ENCODE results near the gene FAM184B. TPM values are rescaled to one million over a fixed set of nuclear protein-coding genes. Genes with fewer than 3 reads are reported as not detected.

The FAM184B gene
- total and polyA plus RNA-seq, 4 experiments from 2014 or later, result not detected

GRCh38 chr4:17657849-17658248, 123.6 kb downstream of the FAM184B start:
- peaks cover 0 to 9% of the 10 kb centered on the region in 2 donors for H3K27me3 Mint-ChIP-seq
- H3K36me3 Mint-ChIP-seq, result no peaks in the 10 kb centered on the region
- H3K4me3 Mint-ChIP-seq, result no peak overlapping the region
- H3K27ac Mint-ChIP-seq, result no peak overlapping the region
- H3K9me3 Mint-ChIP-seq, result peaks cover 0 to 1% (median 0%) of the 10 kb centered on the region in 8 donors
- intact Hi-C loops (cut with micrococcal nuclease), result no loop called here
- CTCF ChIA-PET (ENCODE audit: partially characterized antibody), result interaction anchor here (1.1 kb wide), 1 partner anchor 39 kb away, joined by 3 read pairs; no protein-coding TSS in a partner anchor
- POLR2A ChIA-PET (ENCODE audit: partially characterized antibody), result no interaction called here
- Histone ChIP-seq H3K4me1 (ENCODE audit: insufficient read depth, low read length) (no peaks in the 10 kb centered on the region), H3K27ac (ENCODE audit: low read depth, low read length) (no peak overlapping the region), H3K27me3 (ENCODE audit: insufficient read depth, low read length) (no peaks in the 10 kb centered on the region), H3K36me3 (ENCODE audit: insufficient read depth, low read length) (no peaks in the 10 kb centered on the region), H3K4me3 (ENCODE audit: low read length in 2 of 2) (no peak overlapping the region), H3K9me3 (ENCODE audit: control insufficient read depth in 1 of 2, low read length in 2 of 2) (no peaks in the 10 kb centered on the region)
- H3K4me1 Mint-ChIP-seq, result no peaks in the 10 kb centered on the region
- no peak for DNase-seq

GRCh38 chr4:17657090-17657489, 124.3 kb downstream of the FAM184B start:
- Mint-ChIP-seq H3K27me3 (peaks cover 0 to 9% of the 10 kb centered on the region in 2 donors), H3K9me3 (peaks cover 0 to 1% (median 0%) of the 10 kb centered on the region in 8 donors), H3K4me3 (no peak overlapping the region), H3K4me1 (no peaks in the 10 kb centered on the region), H3K27ac (no peak overlapping the region), H3K36me3 (no peaks in the 10 kb centered on the region)
- Histone ChIP-seq H3K27me3 (ENCODE audit: insufficient read depth, low read length) (no peaks in the 10 kb centered on the region), H3K9me3 (ENCODE audit: control insufficient read depth in 1 of 2, low read length in 2 of 2) (no peaks in the 10 kb centered on the region), H3K36me3 (ENCODE audit: insufficient read depth, low read length) (no peaks in the 10 kb centered on the region), H3K27ac (ENCODE audit: low read depth, low read length) (no peak overlapping the region), H3K4me3 (ENCODE audit: low read length in 2 of 2) (no peak overlapping the region), H3K4me1 (ENCODE audit: insufficient read depth, low read length) (no peaks in the 10 kb centered on the region)
- ChIA-PET CTCF (ENCODE audit: partially characterized antibody) (interaction anchor here (1.1 kb wide), 1 partner anchor 38 kb away, joined by 3 read pairs; no protein-coding TSS in a partner anchor), POLR2A (ENCODE audit: partially characterized antibody) (no interaction called here)
- no peak for DNase-seq
- intact Hi-C loops (cut with micrococcal nuclease), result no loop called here

GRCh38 chr4:17654701-17655100, 126.7 kb downstream of the FAM184B start:
- CTCF ChIA-PET (ENCODE audit: partially characterized antibody), result no interaction called here
- no peaks in the 10 kb centered on the region for H3K27me3 ChIP-seq (ENCODE audit: insufficient read depth, low read length)
- POLR2A ChIA-PET (ENCODE audit: partially characterized antibody), result no interaction called here
- Mint-ChIP-seq H3K36me3 (no peaks in the 10 kb centered on the region), H3K4me3 (no peak overlapping the region), H3K4me1 (peaks cover 5 to 13% (median 9%) of the 10 kb centered on the region in 4 donors), H3K9me3 (peaks cover 0 to 1% (median 0%) of the 10 kb centered on the region in 8 donors), H3K27ac (no peak overlapping the region), H3K27me3 (peaks cover 2 to 10% of the 10 kb centered on the region in 2 donors)
- intact Hi-C loops (cut with micrococcal nuclease), result no loop called here
- no peak for DNase-seq
- no peak overlapping the region for H3K4me3 ChIP-seq (ENCODE audit: low read length in 2 of 2)
- H3K9me3 ChIP-seq (ENCODE audit: control insufficient read depth in 1 of 2, low read length in 2 of 2), result no peaks in the 10 kb centered on the region
- peaks cover 4% of the 10 kb centered on the region for H3K4me1 ChIP-seq (ENCODE audit: insufficient read depth, low read length)
- H3K27ac ChIP-seq (ENCODE audit: low read depth, low read length), result no peak overlapping the region
- no peaks in the 10 kb centered on the region for H3K36me3 ChIP-seq (ENCODE audit: insufficient read depth, low read length)

- no peaks in the 10 kb centered on the region for H3K27me3 ChIP-seq (ENCODE audit: insufficient read depth, low read length)
- ChIA-PET CTCF (ENCODE audit: partially characterized antibody) (no interaction called here), POLR2A (ENCODE audit: partially characterized antibody) (no interaction called here)
- Mint-ChIP-seq H3K4me1 (peaks cover 5 to 13% (median 9%) of the 10 kb centered on the region in 4 donors), H3K27ac (peak overlapping the region in 1 of 7 donors; percentile 22), H3K9me3 (peaks cover 0 to 7% (median 0%) of the 10 kb centered on the region in 8 donors), H3K36me3 (no peaks in the 10 kb centered on the region), H3K27me3 (peaks cover 4 to 6% of the 10 kb centered on the region in 2 donors), H3K4me3 (no peak overlapping the region)
- peaks cover 4% of the 10 kb centered on the region for H3K4me1 ChIP-seq (ENCODE audit: insufficient read depth, low read length)
- DNase-seq, result no peak
- H3K9me3 ChIP-seq (ENCODE audit: control insufficient read depth in 1 of 2, low read length in 2 of 2), result no peaks in the 10 kb centered on the region
- no peak overlapping the region for H3K27ac ChIP-seq (ENCODE audit: low read depth, low read length)
- intact Hi-C loops (cut with micrococcal nuclease), result no loop called here
- no peak overlapping the region for H3K4me3 ChIP-seq (ENCODE audit: low read length in 2 of 2)
- H3K36me3 ChIP-seq (ENCODE audit: insufficient read depth, low read length), result no peaks in the 10 kb centered on the region
Observed at GRCh38 chr4:17650406-17650805, 131.0 kb downstream of the FAM184B start.

GRCh38 chr4:17647927-17648326, 133.5 kb downstream of the FAM184B start:
- Histone ChIP-seq H3K4me1 (ENCODE audit: insufficient read depth, low read length) (peaks cover 4% of the 10 kb centered on the region), H3K27ac (ENCODE audit: low read depth, low read length) (no peak overlapping the region), H3K36me3 (ENCODE audit: insufficient read depth, low read length) (no peaks in the 10 kb centered on the region), H3K27me3 (ENCODE audit: insufficient read depth, low read length) (no peaks in the 10 kb centered on the region), H3K9me3 (ENCODE audit: control insufficient read depth in 1 of 2, low read length in 2 of 2) (no peaks in the 10 kb centered on the region), H3K4me3 (ENCODE audit: low read length in 2 of 2) (no peak overlapping the region)
- Mint-ChIP-seq H3K4me3 (no peak overlapping the region), H3K36me3 (no peaks in the 10 kb centered on the region), H3K27me3 (peaks cover 4 to 6% of the 10 kb centered on the region in 2 donors), H3K27ac (no peak overlapping the region), H3K9me3 (peaks cover 0 to 7% (median 0%) of the 10 kb centered on the region in 8 donors), H3K4me1 (peaks cover 5 to 13% (median 9%) of the 10 kb centered on the region in 4 donors)
- intact Hi-C loops (cut with micrococcal nuclease), result no loop called here
- ChIA-PET CTCF (ENCODE audit: partially characterized antibody) (no interaction called here), POLR2A (ENCODE audit: partially characterized antibody) (no interaction called here)
- no peak for DNase-seq

- H3K4me3 ChIP-seq (ENCODE audit: low read length in 2 of 2), result no peak overlapping the region
- no peaks in the 10 kb centered on the region for H3K9me3 ChIP-seq (ENCODE audit: control insufficient read depth in 1 of 2, low read length in 2 of 2)
- intact Hi-C loops (cut with micrococcal nuclease), result no loop called here
- no peak for DNase-seq
- no peaks in the 10 kb centered on the region for H3K27me3 ChIP-seq (ENCODE audit: insufficient read depth, low read length)
- no peaks in the 10 kb centered on the region for H3K36me3 ChIP-seq (ENCODE audit: insufficient read depth, low read length)
- no peak overlapping the region for H3K27ac Mint-ChIP-seq
- peaks cover 0 to 7% (median 0%) of the 10 kb centered on the region in 8 donors for H3K9me3 Mint-ChIP-seq
- H3K27ac ChIP-seq (ENCODE audit: low read depth, low read length), result no peak overlapping the region
- peaks cover 3 to 4% of the 10 kb centered on the region in 2 donors for H3K36me3 Mint-ChIP-seq
- ChIA-PET CTCF (ENCODE audit: partially characterized antibody) (no interaction called here), POLR2A (ENCODE audit: partially characterized antibody) (no interaction called here)
- peaks cover 7 to 13% (median 9%) of the 10 kb centered on the region in 4 donors for H3K4me1 Mint-ChIP-seq
- peaks cover 4% of the 10 kb centered on the region for H3K4me1 ChIP-seq (ENCODE audit: insufficient read depth, low read length)
- no peak overlapping the region for H3K4me3 Mint-ChIP-seq
- peaks cover 4 to 6% of the 10 kb centered on the region in 2 donors for H3K27me3 Mint-ChIP-seq
Observed at GRCh38 chr4:17647176-17647806, 134.1 kb downstream of the FAM184B start.

GRCh38 chr4:17646693-17647092, 134.7 kb downstream of the FAM184B start:
- CTCF ChIA-PET (ENCODE audit: partially characterized antibody), result no interaction called here
- Histone ChIP-seq H3K27ac (ENCODE audit: low read depth, low read length) (no peak overlapping the region), H3K36me3 (ENCODE audit: insufficient read depth, low read length) (no peaks in the 10 kb centered on the region), H3K27me3 (ENCODE audit: insufficient read depth, low read length) (no peaks in the 10 kb centered on the region), H3K4me3 (ENCODE audit: low read length in 2 of 2) (no peak overlapping the region), H3K9me3 (ENCODE audit: control insufficient read depth in 1 of 2, low read length in 2 of 2) (no peaks in the 10 kb centered on the region), H3K4me1 (ENCODE audit: insufficient read depth, low read length) (peaks cover 3% of the 10 kb centered on the region)
- H3K4me1 Mint-ChIP-seq, result peaks cover 5 to 11% (median 7%) of the 10 kb centered on the region in 4 donors
- intact Hi-C loops (cut with micrococcal nuclease), result no loop called here
- peaks cover 0 to 7% (median 0%) of the 10 kb centered on the region in 8 donors for H3K9me3 Mint-ChIP-seq
- no peak overlapping the region for H3K27ac Mint-ChIP-seq
- H3K36me3 Mint-ChIP-seq, result peaks cover 3 to 4% of the 10 kb centered on the region in 2 donors
- no peak overlapping the region for H3K4me3 Mint-ChIP-seq
- DNase-seq, result no peak
- peaks cover 4 to 6% of the 10 kb centered on the region in 2 donors for H3K27me3 Mint-ChIP-seq
- POLR2A ChIA-PET (ENCODE audit: partially characterized antibody), result no interaction called here
